Ectodermal cell (in vitro differentiated cells): ENCODE data around the gene FTCD.
"Not testable (repeated sequence)": the region's sequence is repeated elsewhere in the genome, so short reads cannot be mapped to it uniquely, and the experiment has no call there.

Experiments
- H3K27ac ChIP-seq: 2 replicates; pipeline ENCODE4 v1.7.0; 2013; ENCODE audit warnings: mild to moderate bottlenecking, low read depth, low read length; ENCODE audit not compliant: insufficient read depth, poor library complexity, severe bottlenecking
- H3K27me3 ChIP-seq: 2 replicates; pipeline ENCODE4 v1.7.0; 2013; ENCODE audit warnings: mild to moderate bottlenecking, low read length; ENCODE audit not compliant: insufficient read depth, control insufficient read depth, poor library complexity, severe bottlenecking
- H3K36me3 ChIP-seq: one replicate; pipeline ENCODE4 v1.7.0; 2013; ENCODE audit warnings: low read length; ENCODE audit not compliant: control insufficient read depth, insufficient read depth
- H3K4me1 ChIP-seq: one replicate; pipeline ENCODE4 v1.7.0; 2013; ENCODE audit warnings: low read length; ENCODE audit not compliant: control insufficient read depth, insufficient read depth
- H3K4me3 ChIP-seq: 2 replicates; pipeline ENCODE4 v1.7.0; 2013; ENCODE audit warnings: low read depth, low read length, control low read depth; ENCODE audit not compliant: insufficient read depth
- H3K9me3 ChIP-seq: 2 replicates; pipeline ENCODE4 v1.7.0; 2013; ENCODE audit warnings: mild to moderate bottlenecking, low read length, moderate library complexity; ENCODE audit not compliant: control insufficient read depth
- WGBS, 2 experiments: methylation state at CpG; one replicate each; pipeline ENCODE4 v1.1.7; 2013; ENCODE audit warnings: missing lambda C conversion rate in 2 of 2; 5-methylcytosine and 5-hydroxymethylcytosine counted together

FTCD gene

GRCh38 chr21:46145840-46146691 is 9.3 kb downstream of the FTCD start:
- Histone ChIP-seq H3K27me3 (no peaks in the 10 kb centered on the region), H3K4me3 (no peak overlapping the region), H3K27ac (no peak overlapping the region), H3K9me3 (no peaks in the 10 kb centered on the region), H3K36me3 (no peaks in the 10 kb centered on the region), H3K4me1 (peaks cover 4% of the 10 kb centered on the region)
- 92% methylated on average over 60 of the region's 60 CpGs for WGBS, 2 experiments

GRCh38 chr21:46145159-46145839 is 10.1 kb downstream of the FTCD start:
- Histone ChIP-seq H3K27ac (no peak overlapping the region), H3K4me3 (no peak overlapping the region), H3K36me3 (no peaks in the 10 kb centered on the region), H3K27me3 (no peaks in the 10 kb centered on the region), H3K4me1 (peaks cover 3% of the 10 kb centered on the region), H3K9me3 (no peaks in the 10 kb centered on the region)
- WGBS, 2 experiments, result 95 to 96% methylated on average over 45 of the region's 51 CpGs

GRCh38 chr21:46144464-46145070 is 10.8 kb downstream of the FTCD start:
- Histone ChIP-seq H3K9me3 (no peaks in the 10 kb centered on the region), H3K4me3 (no peak overlapping the region), H3K4me1 (no peaks in the 10 kb centered on the region), H3K36me3 (no peaks in the 10 kb centered on the region), H3K27me3 (no peaks in the 10 kb centered on the region), H3K27ac (no peak overlapping the region)
- 55 to 58% methylated on average over 4 of the region's 4 CpGs for WGBS, 2 experiments

- no peak overlapping the region for H3K4me3 ChIP-seq
- no peak overlapping the region for H3K27ac ChIP-seq
- H3K36me3 ChIP-seq, result no peaks in the 10 kb centered on the region
- H3K27me3 ChIP-seq, result no peaks in the 10 kb centered on the region
- H3K9me3 ChIP-seq, result no peaks in the 10 kb centered on the region
- 91 to 92% methylated on average over 18 of the region's 21 CpGs for WGBS, 2 experiments
- no peaks in the 10 kb centered on the region for H3K4me1 ChIP-seq
Observed at GRCh38 chr21:46142582-46143473, 12.6 kb downstream of the FTCD start.

GRCh38 chr21:46141767-46142581 is 13.4 kb downstream of the FTCD start:
- H3K36me3 ChIP-seq, result no peaks in the 10 kb centered on the region
- H3K4me1 ChIP-seq, result peaks cover 5% of the 10 kb centered on the region
- H3K27me3 ChIP-seq, result no peaks in the 10 kb centered on the region
- 95 to 96% methylated on average over 45 of the region's 45 CpGs for WGBS, 2 experiments
- H3K4me3 ChIP-seq, result no peak overlapping the region
- no peaks in the 10 kb centered on the region for H3K9me3 ChIP-seq
- H3K27ac ChIP-seq, result no peak overlapping the region

- H3K4me3 ChIP-seq, H3K4me1 ChIP-seq, H3K27ac ChIP-seq, H3K36me3 ChIP-seq, H3K9me3 ChIP-seq, H3K27me3 ChIP-seq: not testable (repeated sequence)
- WGBS, 2 experiments, result 83 to 84% methylated on average over 29 of the region's 29 CpGs
Observed at GRCh38 chr21:46140352-46141003, 14.9 kb downstream of the FTCD start.

GRCh38 chr21:46139686-46140085 is 15.7 kb downstream of the FTCD start:
- H3K4me3 ChIP-seq, result no peak overlapping the region
- no peaks in the 10 kb centered on the region for H3K27me3 ChIP-seq
- H3K4me1 ChIP-seq, result peaks cover 6% of the 10 kb centered on the region
- H3K36me3 ChIP-seq, result no peaks in the 10 kb centered on the region
- H3K27ac ChIP-seq, result no peak overlapping the region
- no peaks in the 10 kb centered on the region for H3K9me3 ChIP-seq
- WGBS, 2 experiments, result 82% methylated on average over 15 of the region's 15 CpGs

GRCh38 chr21:46138383-46138970 is 16.9 kb downstream of the FTCD start:
- WGBS, 2 experiments, result 94 to 95% methylated on average over 28 of the region's 28 CpGs
- no peak overlapping the region for H3K27ac ChIP-seq
- H3K4me1 ChIP-seq, result peaks cover 6% of the 10 kb centered on the region
- H3K27me3 ChIP-seq, result no peaks in the 10 kb centered on the region
- H3K4me3 ChIP-seq, result no peak overlapping the region
- H3K36me3 ChIP-seq, result no peaks in the 10 kb centered on the region
- no peaks in the 10 kb centered on the region for H3K9me3 ChIP-seq

- Histone ChIP-seq H3K27me3 (no peaks in the 10 kb centered on the region), H3K36me3 (no peaks in the 10 kb centered on the region), H3K9me3 (no peaks in the 10 kb centered on the region), H3K27ac (no peak overlapping the region), H3K4me1 (peaks cover 6% of the 10 kb centered on the region), H3K4me3 (no peak overlapping the region)
- 94 to 95% methylated on average over 7 of the region's 7 CpGs for WGBS, 2 experiments
Observed at GRCh38 chr21:46137908-46138307, 17.5 kb downstream of the FTCD start.
